ENCODE data around the gene PRPF19. TPM values are rescaled to one million over a fixed set of nuclear protein-coding genes. Genes with fewer than 3 reads are reported as not detected.

Gene PRPF19
- total and polyA plus RNA-seq, 2 of the 13 experiments (the other 11 are each of a cell fraction or from before 2014, with no cell fraction given) = 27.4 to 91.1 TPM

- H3K36me3 ChIP-seq (replicated peaks in 1 of 2; ENCODE audit: control insufficient read depth in 1 of 2, insufficient read depth in 2 of 2, low read length in 2 of 2) = peaks cover 0 to 7% of the 10 kb centered on the region in 2 experiments; a peak in 3 of 5 replicates
- no peak for FAIRE-seq
- ChIA-PET CTCF (ENCODE audit: low intra/inter-chr PET ratio, low total read pairs) (no interaction called here), POLR2A (no interaction called here)
- peaks cover 27% of the 10 kb centered on the region for H3K4me1 ChIP-seq (ENCODE audit: insufficient read depth, low read length)
- in situ Hi-C loops (cut with HindIII; ENCODE audit: extremely low pct_ligation_motif_present, low pct_unique_long_range_greater_than_20kb) = no loop called here
- DNase-seq (ENCODE audit: low spot score) = no peak
- TF ChIP-seq FOXM1 (CRISPR knock-in tag; IDR thresholded peaks at IDR 0.05) = no peak
- TF ChIP-seq THAP11 (CRISPR knock-in tag; IDR thresholded peaks at IDR 0.05) = no peak
- TF ChIP-seq ZNF709 (CRISPR knock-in tag; IDR thresholded peaks at IDR 0.05) = no peak
- BruUV-seq (replicated peaks) = no TSS peak
- no peak for ATAC-seq
- no peaks in the 10 kb centered on the region for H3K79me2 ChIP-seq (ENCODE audit: insufficient read depth, low read length)
- no peak overlapping the region for H3K4me2 ChIP-seq (ENCODE audit: low read depth, low read length)
- no peaks in the 10 kb centered on the region for H4K20me1 ChIP-seq (ENCODE audit: insufficient read depth, low read length)
- H3K27me3 ChIP-seq (ENCODE audit: control insufficient read depth in 1 of 2, insufficient read depth in 2 of 2, low read length in 2 of 2) = no peaks in the 10 kb centered on the region; a peak in 1 of 5 replicates
- no peak overlapping the region for H3K9ac ChIP-seq (ENCODE audit: insufficient read depth, low read depth, low read length)
- H3K27ac ChIP-seq (ENCODE audit: extremely low read length, insufficient read depth, low read length) = no peak overlapping the region
- no peak overlapping the region for H3K4me3 ChIP-seq (replicated peaks in 1 of 3; ENCODE audit: insufficient read depth in 1 of 3, low read depth in 2 of 3, low read length in 3 of 3)
- no peaks in the 10 kb centered on the region for H3K9me3 ChIP-seq (ENCODE audit: low read length)
- WGBS (ENCODE audit: low lambda C conversion rate) = 87% methylated on average over 1 of the region's 1 CpG
- no peak overlapping the region for H2AFZ ChIP-seq (ENCODE audit: low read length)
- intact Hi-C loops (cut with micrococcal nuclease; ENCODE audit: unreplicated experiment) = no loop called here
These were observed 10.9 kb upstream of the PRPF19 start for GRCh38 chr11:60917267-60917666.

DNA sequence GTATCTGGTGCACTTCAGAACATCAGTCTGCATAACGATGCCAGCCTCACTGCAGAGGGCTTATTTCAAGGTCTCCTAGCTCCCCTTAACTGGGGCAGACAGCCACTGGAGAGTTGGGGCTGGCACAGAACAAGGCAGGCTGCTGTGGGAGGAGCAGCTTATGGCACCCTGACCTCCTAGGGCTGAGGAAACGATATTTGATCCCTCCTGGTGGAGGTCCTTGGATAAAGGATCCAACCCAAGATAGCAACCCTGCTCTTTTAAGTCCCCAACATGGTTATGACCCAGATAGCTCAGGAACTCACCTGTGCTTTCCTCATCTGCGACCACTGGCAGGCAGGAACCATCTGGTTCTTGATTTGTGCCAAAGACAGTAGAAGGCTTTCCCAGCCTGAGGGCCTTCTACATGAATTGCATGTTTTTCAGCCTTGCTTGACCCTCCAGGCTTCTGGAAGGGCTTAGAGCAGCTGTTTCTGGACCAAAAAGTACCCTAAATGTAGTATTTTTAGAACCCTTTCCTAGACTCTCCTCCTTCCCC, 10.4 kb upstream of the PRPF19 start:
- Histone ChIP-seq H3K27me3 (ENCODE audit: control insufficient read depth in 1 of 2, insufficient read depth in 2 of 2, low read length in 2 of 2) (no peaks in the 10 kb centered on the region), H2AFZ (ENCODE audit: low read length) (no peak overlapping the region), H3K27ac (ENCODE audit: extremely low read length, insufficient read depth, low read length) (no peak overlapping the region), H3K9me3 (ENCODE audit: low read length) (no peaks in the 10 kb centered on the region), H4K20me1 (ENCODE audit: insufficient read depth, low read length) (no peaks in the 10 kb centered on the region), H3K79me2 (ENCODE audit: insufficient read depth, low read length) (no peaks in the 10 kb centered on the region), H3K9ac (ENCODE audit: insufficient read depth, low read depth, low read length) (no peak overlapping the region), H3K4me2 (ENCODE audit: low read depth, low read length) (no peak overlapping the region), H3K4me3 (replicated peaks in 1 of 3; ENCODE audit: insufficient read depth in 1 of 3, low read depth in 2 of 3, low read length in 3 of 3) (no peak overlapping the region), H3K36me3 (replicated peaks in 1 of 2; ENCODE audit: control insufficient read depth in 1 of 2, insufficient read depth in 2 of 2, low read length in 2 of 2) (peaks cover 0 to 7% of the 10 kb centered on the region in 2 experiments; a peak in 3 of 5 replicates), H3K4me1 (ENCODE audit: insufficient read depth, low read length) (peaks cover 27% of the 10 kb centered on the region)
- FAIRE-seq (no peak), ATAC-seq (no peak), DNase-seq (ENCODE audit: low spot score) (no peak)
- in situ Hi-C loops (cut with HindIII; ENCODE audit: extremely low pct_ligation_motif_present, low pct_unique_long_range_greater_than_20kb) = no loop called here
- ChIA-PET POLR2A (no interaction called here), CTCF (ENCODE audit: low intra/inter-chr PET ratio, low total read pairs) (no interaction called here)
- WGBS (ENCODE audit: low lambda C conversion rate) = 56% methylated on average over 3 of the region's 3 CpGs
- intact Hi-C loops (cut with micrococcal nuclease; ENCODE audit: unreplicated experiment) = no loop called here
- no TSS peak for BruUV-seq (replicated peaks)
- no peak for TF ChIP-seq TFE3 (CRISPR knock-in tag; IDR thresholded peaks at IDR 0.05)

Data from HepG2 (cell line).